Trophoblast cell (in vitro differentiated cells and primary cell): ENCODE measurements around the gene KMO.

Source experiments
- DNase-seq, 2 donors: peaks; one replicate each; pipeline ENCODE4 v3.0.0-alpha.2; 2016
- H2AFZ ChIP-seq: 2 replicates; pipeline ENCODE4 v1.6.1; 2013; ENCODE audit warnings: low read length, moderate library complexity, mild to moderate bottlenecking; ENCODE audit not compliant: insufficient read depth, poor library complexity
- H2AK5ac ChIP-seq: 2 replicates; pipeline ENCODE4 v1.6.1; 2013; ENCODE audit warnings: mild to moderate bottlenecking, low read length
- H2BK120ac ChIP-seq: 2 replicates; pipeline ENCODE4 v1.6.1; 2013; ENCODE audit warnings: low read length, mild to moderate bottlenecking, moderate library complexity; ENCODE audit not compliant: insufficient read depth, poor library complexity
- H2BK12ac ChIP-seq: 2 replicates; pipeline ENCODE4 v1.6.1; 2013; ENCODE audit warnings: mild to moderate bottlenecking, low read length, moderate library complexity
- H2BK5ac ChIP-seq: 2 replicates; pipeline ENCODE4 v1.6.1; 2013; ENCODE audit warnings: low read length, low read depth, moderate library complexity, mild to moderate bottlenecking; ENCODE audit not compliant: poor library complexity
- H3K14ac ChIP-seq: 2 replicates; pipeline ENCODE4 v1.6.1; 2013; ENCODE audit warnings: mild to moderate bottlenecking, low read length
- H3K18ac ChIP-seq: 2 replicates; pipeline ENCODE4 v1.6.1; 2013; ENCODE audit warnings: mild to moderate bottlenecking, low read length
- H3K23ac ChIP-seq: 2 replicates; pipeline ENCODE4 v1.6.1; 2013; ENCODE audit warnings: low read length
- H3K27ac ChIP-seq: 2 replicates; pipeline ENCODE4 v1.5.1; 2013; ENCODE audit warnings: low read depth, mild to moderate bottlenecking, inconsistent platforms, low read length, moderate library complexity
- H3K27me3 ChIP-seq: 2 replicates; pipeline ENCODE4 v1.6.1; 2013; ENCODE audit warnings: inconsistent platforms, mild to moderate bottlenecking, low read length, moderate library complexity; ENCODE audit not compliant: insufficient read depth
- H3K36me3 ChIP-seq, 2 experiments: 1 replicate in 1 of 2; 2 replicates in 1 of 2; pipeline ENCODE4 v1.6.1; 2013; ENCODE audit warnings: low read length in 2 of 2, mild to moderate bottlenecking in 2 of 2, moderate library complexity in 1 of 2; ENCODE audit not compliant: insufficient read depth in 2 of 2, control insufficient read depth in 1 of 2
- H3K4ac ChIP-seq: 2 replicates; pipeline ENCODE4 v1.6.1; 2013; ENCODE audit warnings: low read depth, mild to moderate bottlenecking, low read length, moderate library complexity
- H3K4me1 ChIP-seq, 2 experiments: 1 replicate in 1 of 2; 2 replicates in 1 of 2; pipeline ENCODE4 v1.6.1; 2013; ENCODE audit warnings: low read length in 2 of 2, mild to moderate bottlenecking in 2 of 2, moderate library complexity in 1 of 2; ENCODE audit not compliant: insufficient read depth in 2 of 2, control insufficient read depth in 1 of 2
- H3K4me2 ChIP-seq: 2 replicates; pipeline ENCODE4 v1.6.1; 2013; ENCODE audit warnings: inconsistent platforms, mild to moderate bottlenecking, low read length, moderate library complexity
- H3K4me3 ChIP-seq: 2 replicates; pipeline ENCODE4 v1.5.1; 2013; ENCODE audit warnings: mild to moderate bottlenecking, low read depth, low read length, inconsistent platforms
- H3K79me1 ChIP-seq: one replicate; pipeline ENCODE4 v1.6.1; 2013; ENCODE audit warnings: low read length
- H3K79me2 ChIP-seq: 2 replicates; pipeline ENCODE4 v1.6.1; 2013; ENCODE audit warnings: low read length, mild to moderate bottlenecking; ENCODE audit not compliant: control insufficient read depth, insufficient read depth, poor library complexity
- H3K9ac ChIP-seq: 2 replicates; pipeline ENCODE4 v1.6.1; 2013; ENCODE audit warnings: mild to moderate bottlenecking, low read length
- H3K9me3 ChIP-seq: 2 replicates; pipeline ENCODE4 v1.6.1; 2013; ENCODE audit warnings: low read depth, mild to moderate bottlenecking, control low read depth, inconsistent platforms, low read length; ENCODE audit not compliant: insufficient read depth
- H4K12ac ChIP-seq: 2 replicates; pipeline ENCODE4 v1.6.1; 2013; ENCODE audit warnings: low read depth, mild to moderate bottlenecking, low read length, moderate library complexity
- H4K8ac ChIP-seq: 2 replicates; pipeline ENCODE4 v1.6.1; 2013; ENCODE audit warnings: low read depth, mild to moderate bottlenecking, low read length, moderate library complexity
- H4K91ac ChIP-seq: one replicate; pipeline ENCODE4 v1.6.1; 2013; ENCODE audit warnings: low read depth, mild to moderate bottlenecking, low read length, moderate library complexity
- WGBS: extraction: QIAGEN DNeasy Blood & Tissue Kit; methylation state at CpG from one replicate; pipeline ENCODE4 v1.1.7; 2013; ENCODE audit warnings: missing lambda C conversion rate; ENCODE audit not compliant: insufficient read length, insufficient coverage; ENCODE audit errors: extremely low coverage; 5-methylcytosine and 5-hydroxymethylcytosine counted together

The KMO gene

GRCh38 chr1:241551759-241552638 is 19.8 kb downstream of the KMO start:
- no CpG with 5 or more reads among the region's 22 CpGs for WGBS
- H2BK120ac ChIP-seq: no peak overlapping the region
- no peak overlapping the region for H3K4me3 ChIP-seq
- no peak overlapping the region for H2BK12ac ChIP-seq
- H3K4ac ChIP-seq: no peak overlapping the region
- DNase-seq: peak in 1 of 2 donors; percentile 22
- no peaks in the 10 kb centered on the region for H3K36me3 ChIP-seq
- no peak overlapping the region for H3K23ac ChIP-seq
- H3K9ac ChIP-seq: no peak overlapping the region
- no peak overlapping the region for H3K4me2 ChIP-seq
- no peak overlapping the region for H3K14ac ChIP-seq
- no peaks in the 10 kb centered on the region for H3K9me3 ChIP-seq
- H4K91ac ChIP-seq: no peak overlapping the region
- H2BK5ac ChIP-seq: no peak overlapping the region
- no peak overlapping the region for H4K8ac ChIP-seq
- H3K27me3 ChIP-seq: no peaks in the 10 kb centered on the region
- no peaks in the 10 kb centered on the region for H3K79me1 ChIP-seq
- H2AK5ac ChIP-seq: no peak overlapping the region
- H3K27ac ChIP-seq: no peak overlapping the region
- H3K18ac ChIP-seq: no peak overlapping the region
- H3K79me2 ChIP-seq: no peaks in the 10 kb centered on the region
- H2AFZ ChIP-seq: no peak overlapping the region
- H3K4me1 ChIP-seq: no peaks in the 10 kb centered on the region
- no peak overlapping the region for H4K12ac ChIP-seq

GRCh38 chr1:241553886-241554592 is 21.9 kb downstream of the KMO start:
- H4K91ac ChIP-seq: no peak overlapping the region
- no peaks in the 10 kb centered on the region for H3K4me1 ChIP-seq
- no peak overlapping the region for H4K12ac ChIP-seq
- H3K4ac ChIP-seq: no peak overlapping the region
- H3K9ac ChIP-seq: no peak overlapping the region
- no peak overlapping the region for H3K4me2 ChIP-seq
- H3K23ac ChIP-seq: no peak overlapping the region
- H2BK12ac ChIP-seq: no peak overlapping the region
- H2AFZ ChIP-seq: no peak overlapping the region
- H3K79me1 ChIP-seq: no peaks in the 10 kb centered on the region
- H3K9me3 ChIP-seq: no peaks in the 10 kb centered on the region
- no peak for DNase-seq
- H3K14ac ChIP-seq: no peak overlapping the region
- H3K79me2 ChIP-seq: no peaks in the 10 kb centered on the region
- no peaks in the 10 kb centered on the region for H3K36me3 ChIP-seq
- H3K18ac ChIP-seq: no peak overlapping the region
- H3K27ac ChIP-seq: no peak overlapping the region
- no peak overlapping the region for H2BK5ac ChIP-seq
- H2AK5ac ChIP-seq: no peak overlapping the region
- no CpG with 5 or more reads among the region's 7 CpGs for WGBS
- H4K8ac ChIP-seq: no peak overlapping the region
- no peaks in the 10 kb centered on the region for H3K27me3 ChIP-seq
- no peak overlapping the region for H3K4me3 ChIP-seq
- H2BK120ac ChIP-seq: no peak overlapping the region

GRCh38 chr1:241555526-241555925 is 23.3 kb downstream of the KMO start:
- Histone ChIP-seq H4K91ac (no peak overlapping the region), H2BK12ac (no peak overlapping the region), H4K12ac (no peak overlapping the region), H2BK5ac (no peak overlapping the region), H4K8ac (no peak overlapping the region), H2BK120ac (no peak overlapping the region), H3K4ac (no peak overlapping the region), H3K27me3 (no peaks in the 10 kb centered on the region), H3K4me3 (no peak overlapping the region), H3K4me2 (no peak overlapping the region), H3K23ac (no peak overlapping the region), H2AFZ (no peak overlapping the region), H3K9me3 (no peaks in the 10 kb centered on the region), H3K79me2 (no peaks in the 10 kb centered on the region), H3K18ac (no peak overlapping the region), H3K36me3 (no peaks in the 10 kb centered on the region), H2AK5ac (no peak overlapping the region), H3K27ac (no peak overlapping the region), H3K14ac (no peak overlapping the region), H3K9ac (no peak overlapping the region), H3K79me1 (no peaks in the 10 kb centered on the region), H3K4me1 (no peaks in the 10 kb centered on the region)
- no peak for DNase-seq
- WGBS: no CpG with 5 or more reads among the region's 3 CpGs

GRCh38 chr1:241557031-241557430 is 24.9 kb downstream of the KMO start:
- 100% methylated on average over 1 of the region's 5 CpGs for WGBS

More at GRCh38 chr1:241557031-241557430, 24.9 kb downstream of the KMO start:
- no peak overlapping the region for H2BK5ac ChIP-seq
- no peak overlapping the region for H2BK12ac ChIP-seq
- no peak overlapping the region for H4K91ac ChIP-seq
- H3K9ac ChIP-seq: no peak overlapping the region
- H3K9me3 ChIP-seq: no peaks in the 10 kb centered on the region
- H3K4ac ChIP-seq: no peak overlapping the region
- no peak overlapping the region for H3K18ac ChIP-seq
- H3K23ac ChIP-seq: no peak overlapping the region
- H3K36me3 ChIP-seq: no peaks in the 10 kb centered on the region
- no peaks in the 10 kb centered on the region for H3K79me1 ChIP-seq
- H3K14ac ChIP-seq: no peak overlapping the region
- H2BK120ac ChIP-seq: no peak overlapping the region
- no peak overlapping the region for H2AFZ ChIP-seq
- H3K79me2 ChIP-seq: no peaks in the 10 kb centered on the region
- no peak overlapping the region for H4K12ac ChIP-seq
- no peak overlapping the region for H3K4me2 ChIP-seq
- no peak for DNase-seq
- no peak overlapping the region for H3K27ac ChIP-seq
- H3K27me3 ChIP-seq: no peaks in the 10 kb centered on the region
- no peak overlapping the region for H3K4me3 ChIP-seq
- H4K8ac ChIP-seq: no peak overlapping the region
- H2AK5ac ChIP-seq: no peak overlapping the region
- no peaks in the 10 kb centered on the region for H3K4me1 ChIP-seq
